Activated CD8-positive, alpha-beta memory T cell treated with anti-CD3 and anti-CD28 coated beads, Interleukin-2, amount 50 U/mL, for 1 hour (primary cell): ENCODE results near the gene RFX6.
"Not testable (repeated sequence)": the region's sequence is repeated elsewhere in the genome, so short reads cannot be mapped to it uniquely, and the experiment has no call there.

ENCODE experiments used
- DNase-seq: peaks from one replicate; pipeline ENCODE4 v3.0.0-alpha.2; 2020; ENCODE audit errors: extremely low read depth

The RFX6 gene, protein sequence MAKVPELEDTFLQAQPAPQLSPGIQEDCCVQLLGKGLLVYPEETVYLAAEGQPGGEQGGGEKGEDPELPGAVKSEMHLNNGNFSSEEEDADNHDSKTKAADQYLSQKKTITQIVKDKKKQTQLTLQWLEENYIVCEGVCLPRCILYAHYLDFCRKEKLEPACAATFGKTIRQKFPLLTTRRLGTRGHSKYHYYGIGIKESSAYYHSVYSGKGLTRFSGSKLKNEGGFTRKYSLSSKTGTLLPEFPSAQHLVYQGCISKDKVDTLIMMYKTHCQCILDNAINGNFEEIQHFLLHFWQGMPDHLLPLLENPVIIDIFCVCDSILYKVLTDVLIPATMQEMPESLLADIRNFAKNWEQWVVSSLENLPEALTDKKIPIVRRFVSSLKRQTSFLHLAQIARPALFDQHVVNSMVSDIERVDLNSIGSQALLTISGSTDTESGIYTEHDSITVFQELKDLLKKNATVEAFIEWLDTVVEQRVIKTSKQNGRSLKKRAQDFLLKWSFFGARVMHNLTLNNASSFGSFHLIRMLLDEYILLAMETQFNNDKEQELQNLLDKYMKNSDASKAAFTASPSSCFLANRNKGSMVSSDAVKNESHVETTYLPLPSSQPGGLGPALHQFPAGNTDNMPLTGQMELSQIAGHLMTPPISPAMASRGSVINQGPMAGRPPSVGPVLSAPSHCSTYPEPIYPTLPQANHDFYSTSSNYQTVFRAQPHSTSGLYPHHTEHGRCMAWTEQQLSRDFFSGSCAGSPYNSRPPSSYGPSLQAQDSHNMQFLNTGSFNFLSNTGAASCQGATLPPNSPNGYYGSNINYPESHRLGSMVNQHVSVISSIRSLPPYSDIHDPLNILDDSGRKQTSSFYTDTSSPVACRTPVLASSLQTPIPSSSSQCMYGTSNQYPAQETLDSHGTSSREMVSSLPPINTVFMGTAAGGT

DNA sequence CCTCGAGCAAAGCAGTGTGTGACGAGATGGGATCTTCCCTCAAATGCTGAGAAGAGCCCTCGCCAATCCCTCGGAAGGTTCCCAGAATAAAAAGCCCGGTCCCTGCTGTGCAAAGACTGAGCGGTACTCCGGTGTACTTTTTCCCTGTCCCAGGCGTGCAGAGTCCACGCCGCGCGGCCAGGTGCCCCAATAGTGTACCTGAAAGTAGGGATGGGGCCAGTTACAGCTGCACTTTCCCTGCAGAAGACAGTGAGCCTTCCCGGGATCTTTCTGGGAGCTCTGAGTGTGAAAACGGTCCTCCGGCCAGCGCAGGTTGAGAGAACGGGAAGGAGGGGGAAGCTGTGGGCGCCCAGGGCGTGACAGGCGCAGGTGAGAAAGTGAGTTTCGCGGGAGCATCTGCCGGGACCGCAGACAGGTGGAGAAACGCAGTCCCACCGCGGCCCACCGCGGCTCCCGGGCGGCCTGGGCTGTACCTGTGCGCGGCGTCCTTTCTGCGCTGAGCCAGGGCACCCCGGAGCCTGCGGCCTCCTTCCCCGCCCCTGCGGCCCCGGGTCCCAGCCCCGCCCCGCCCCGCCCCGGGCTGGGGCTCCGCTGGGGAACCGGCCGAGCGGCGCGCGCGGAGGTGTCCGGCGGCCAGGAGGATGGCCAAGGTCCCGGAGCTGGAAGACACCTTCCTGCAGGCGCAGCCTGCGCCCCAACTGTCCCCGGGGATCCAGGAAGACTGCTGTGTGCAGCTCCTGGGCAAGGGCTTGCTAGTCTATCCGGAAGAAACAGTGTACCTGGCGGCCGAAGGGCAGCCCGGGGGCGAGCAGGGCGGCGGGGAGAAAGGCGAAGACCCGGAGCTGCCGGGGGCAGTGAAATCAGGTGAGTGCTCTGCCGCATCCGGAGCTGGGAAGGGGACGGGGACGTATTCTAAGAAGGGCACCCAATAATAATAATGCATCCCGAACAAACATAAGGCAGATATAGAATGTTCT is at the start of gene RFX6:
Gene RFX6 (plus strand): TSS at position 608 of the 977 bp plus-strand sequence. CDS start 34 bp downstream, at position 642.
- DNase-seq: no peak

DNA sequence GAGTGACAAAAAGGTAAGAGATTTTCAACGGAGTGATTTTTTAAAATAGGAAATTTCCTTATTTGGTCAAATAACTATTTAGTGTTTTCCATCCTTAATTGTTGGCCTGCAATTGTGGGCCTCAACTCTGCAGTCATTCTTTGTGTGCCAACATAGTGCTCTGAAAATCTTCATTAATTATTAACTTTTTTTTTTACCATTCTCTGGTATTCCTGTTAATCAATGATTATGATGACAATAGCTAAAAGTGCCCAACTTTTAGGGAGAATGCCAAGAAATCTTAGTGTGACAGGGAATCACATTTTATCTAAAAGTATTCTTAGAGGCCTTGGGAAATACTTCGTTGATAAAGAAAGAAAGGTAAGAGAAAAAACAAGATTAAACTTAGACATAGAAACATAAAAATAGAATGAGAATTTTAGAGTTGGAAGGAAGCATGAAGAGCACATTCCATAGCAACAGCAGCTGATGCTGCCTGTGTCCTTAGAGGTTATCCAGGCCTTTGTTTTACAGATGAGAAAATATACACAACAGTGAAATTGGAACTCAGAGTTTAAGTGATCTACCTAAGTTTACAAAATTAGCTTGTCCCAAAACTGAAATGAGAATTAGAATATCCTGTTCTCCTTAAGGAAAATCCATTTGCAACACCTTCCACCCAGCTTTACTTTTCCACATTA is 49.3 kb upstream of the RFX6 start:
- no peak for DNase-seq

DNA sequence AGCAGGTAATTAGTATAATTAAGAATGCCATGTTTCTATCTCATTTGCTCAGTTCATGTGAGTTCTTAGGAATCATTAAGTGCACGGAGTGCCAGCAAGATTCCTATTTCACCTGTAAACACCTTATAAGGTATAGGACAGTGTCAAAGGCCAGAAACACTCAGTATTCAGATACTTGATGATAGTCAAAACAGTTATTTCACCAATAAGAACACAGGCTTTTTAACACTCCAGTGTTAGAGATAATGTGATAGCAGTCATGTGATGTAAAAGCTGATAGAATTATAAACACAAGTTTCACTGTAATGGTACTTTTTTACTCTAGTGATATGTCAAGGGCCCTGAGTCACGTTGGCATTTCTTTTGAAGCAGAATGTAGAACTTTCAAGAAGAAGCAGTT is 48.1 kb upstream of the RFX6 start, which contains the start of gene GPRC6A:
Gene GPRC6A (minus strand): TSS at position 101 of the 400 bp plus-strand sequence. CDS start 70 bp downstream, at position 31.
- DNase-seq: no peak

DNA sequence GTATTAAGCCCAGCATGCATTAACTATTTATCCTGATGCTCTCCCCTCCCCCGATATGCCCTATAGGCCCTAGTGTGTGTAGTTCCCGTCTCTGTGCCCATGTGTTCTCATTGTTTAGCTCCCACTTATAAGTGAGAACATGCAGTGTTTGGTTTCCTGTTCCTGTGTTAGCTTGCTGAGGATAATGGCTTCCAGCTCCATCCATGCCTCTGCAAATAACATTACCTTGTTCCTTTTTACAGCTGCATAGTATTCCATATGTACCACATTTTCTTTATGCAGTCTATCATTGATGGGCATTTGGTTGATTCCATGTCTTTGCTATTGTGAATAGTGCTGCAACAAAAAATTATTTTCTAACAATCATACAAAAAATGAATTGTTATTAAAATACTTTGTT is 42.5 kb upstream of the RFX6 start:
- DNase-seq: not testable (repeated sequence)

DNA sequence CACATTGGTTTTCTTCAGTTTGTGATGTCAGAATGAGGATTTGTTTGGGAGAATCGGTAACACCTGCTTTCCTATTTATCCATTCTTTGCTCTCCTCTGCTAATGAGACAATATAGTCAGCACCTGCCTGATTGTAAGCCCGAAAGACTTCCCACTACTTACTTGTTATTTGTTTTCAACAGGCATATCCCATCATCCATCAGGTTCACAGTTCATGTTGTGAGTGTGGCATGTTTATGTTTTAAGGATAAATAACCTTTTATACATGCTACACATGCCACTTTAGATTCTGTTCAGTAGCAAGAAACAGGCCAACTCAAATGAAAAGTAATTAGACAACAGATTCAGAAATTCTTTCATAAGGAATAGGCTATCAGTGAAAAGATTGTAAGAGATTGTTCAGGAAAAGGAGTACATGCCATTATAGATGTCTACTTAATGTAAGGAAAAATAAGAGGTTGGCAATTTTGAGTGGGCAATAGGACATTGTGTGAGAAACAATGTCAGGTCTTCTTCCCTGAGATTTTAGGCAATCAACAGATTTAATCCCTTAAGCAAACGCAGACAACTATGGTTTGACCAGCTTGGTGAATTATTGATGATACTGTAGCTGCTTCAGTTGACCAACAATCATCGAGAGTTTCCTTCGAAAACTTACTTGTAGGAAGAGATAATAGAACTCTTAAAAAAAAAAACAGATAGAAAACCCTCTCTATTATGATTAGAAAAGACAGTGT is 40.3 kb upstream of the RFX6 start:
- no peak for DNase-seq

DNA sequence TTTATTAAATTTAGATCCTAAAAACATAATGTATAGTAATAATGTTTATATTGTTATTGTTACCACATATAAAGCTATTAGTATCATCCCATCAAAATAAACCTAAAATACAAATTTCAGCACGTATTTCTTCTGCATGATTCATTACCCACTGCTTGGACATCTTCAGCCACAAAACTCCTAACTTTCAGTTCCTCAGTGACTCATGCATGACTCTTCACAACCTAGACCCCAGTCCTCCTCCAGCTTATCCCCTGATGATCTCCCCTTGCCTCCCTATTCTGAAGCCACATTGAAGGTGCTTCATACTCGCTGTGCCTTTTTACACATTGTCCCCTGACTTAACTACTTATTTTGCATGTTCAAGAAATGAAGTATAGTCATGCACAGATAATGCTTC is 37.0 kb upstream of the RFX6 start:
- DNase-seq: no peak

DNA sequence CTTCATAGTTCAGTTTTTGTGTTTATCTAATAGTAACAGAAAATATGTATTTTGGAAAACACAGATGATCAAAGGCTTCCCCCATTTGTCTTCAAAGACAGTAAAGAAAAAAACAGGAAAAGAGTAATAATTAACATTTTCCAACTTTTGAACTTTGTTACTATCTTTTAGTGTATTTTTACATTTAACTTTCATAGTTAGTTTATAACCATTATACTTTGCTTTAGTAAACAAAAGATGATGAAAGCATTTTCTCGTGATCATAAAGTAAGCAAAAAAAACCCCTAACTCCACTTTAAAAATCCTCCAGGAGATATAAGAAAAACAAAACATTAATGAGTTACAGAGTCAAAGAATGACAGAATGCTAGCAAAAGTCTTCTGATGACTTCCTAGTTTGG is 34.6 kb upstream of the RFX6 start:
- DNase-seq: no peak

DNA sequence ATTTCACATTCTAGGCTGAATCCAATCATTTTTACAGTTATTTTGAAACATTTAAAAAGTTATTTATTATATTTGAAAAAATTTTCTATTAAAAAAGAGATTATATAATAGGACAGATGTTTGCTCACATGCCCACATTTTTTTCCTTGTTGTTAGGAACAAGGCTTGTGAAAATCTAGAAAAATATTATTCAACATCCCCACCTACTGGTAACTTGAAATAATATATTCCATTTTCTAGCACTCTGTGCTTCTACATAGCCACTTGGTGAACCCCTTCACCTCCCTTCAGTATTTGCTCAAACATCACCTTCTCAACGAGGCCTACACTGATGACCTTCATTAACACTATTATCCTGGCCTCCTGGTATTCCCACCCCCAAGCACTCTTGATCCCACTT is 29.8 kb upstream of the RFX6 start:
- no peak for DNase-seq

DNA sequence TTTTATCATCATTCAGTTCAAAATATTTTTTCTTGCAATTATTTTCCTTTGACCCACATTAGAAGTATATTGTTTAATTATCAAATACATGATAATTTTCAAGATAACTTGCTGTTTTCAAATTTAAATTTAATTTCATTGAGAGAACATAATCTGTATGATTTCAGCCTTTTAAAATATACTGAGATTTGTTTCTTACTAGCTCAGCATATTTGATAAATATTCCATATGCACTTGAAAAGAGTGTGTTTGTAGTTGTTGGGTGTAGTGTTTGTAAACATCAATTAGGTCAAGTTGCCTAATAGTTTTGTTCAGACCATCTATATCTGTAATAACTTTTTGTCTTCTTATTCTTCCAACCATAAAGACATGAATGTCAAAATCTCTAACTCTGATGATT is 19.0 kb upstream of the RFX6 start:
- DNase-seq: no peak

DNA sequence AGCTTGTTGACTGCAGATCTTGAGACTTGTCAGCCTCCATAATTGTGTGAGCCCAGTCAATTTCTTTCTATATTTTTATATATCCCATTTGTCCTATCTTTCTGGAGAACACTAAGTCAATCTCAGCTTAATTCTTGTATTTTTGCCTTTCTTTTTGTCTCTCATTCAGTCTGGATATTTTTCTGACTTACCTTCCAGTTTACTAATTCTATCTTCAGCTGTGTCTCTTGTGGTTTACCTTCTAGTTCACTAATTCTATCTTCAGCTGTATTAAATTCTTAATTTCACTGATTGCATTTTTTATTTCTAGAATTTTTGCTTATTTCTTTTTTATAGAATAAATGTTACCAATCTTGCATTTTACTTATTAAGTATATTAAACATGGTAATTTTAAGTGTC is 17.8 kb upstream of the RFX6 start:
- no peak for DNase-seq

DNA sequence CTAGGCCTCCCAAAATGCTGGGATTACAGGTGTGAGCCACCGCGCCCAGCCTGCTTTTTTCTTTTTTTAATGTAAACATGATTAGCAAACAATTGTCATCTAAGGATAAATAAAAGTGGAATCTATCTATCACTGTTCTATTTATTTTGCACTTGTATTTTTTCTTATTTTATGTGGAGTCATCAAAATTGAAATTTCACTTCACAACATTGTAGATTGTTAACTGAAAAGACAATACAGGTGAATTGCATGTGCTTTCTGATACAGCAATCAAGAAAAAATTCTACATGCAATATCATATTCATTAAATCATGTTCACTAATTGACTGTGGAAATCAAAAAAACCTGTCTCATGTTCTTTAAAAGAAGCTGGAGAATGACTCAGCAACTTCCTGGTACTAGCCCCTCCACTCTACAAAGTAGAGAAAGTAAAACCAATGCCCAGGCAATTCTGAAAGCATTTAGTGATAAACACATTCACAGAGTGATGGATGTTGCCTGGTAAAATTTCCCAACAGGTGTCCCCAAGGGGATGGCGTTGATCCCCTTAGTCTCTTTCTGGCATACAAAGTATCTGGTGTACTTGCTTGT is 10.7 kb upstream of the RFX6 start:
- DNase-seq: no peak

DNA sequence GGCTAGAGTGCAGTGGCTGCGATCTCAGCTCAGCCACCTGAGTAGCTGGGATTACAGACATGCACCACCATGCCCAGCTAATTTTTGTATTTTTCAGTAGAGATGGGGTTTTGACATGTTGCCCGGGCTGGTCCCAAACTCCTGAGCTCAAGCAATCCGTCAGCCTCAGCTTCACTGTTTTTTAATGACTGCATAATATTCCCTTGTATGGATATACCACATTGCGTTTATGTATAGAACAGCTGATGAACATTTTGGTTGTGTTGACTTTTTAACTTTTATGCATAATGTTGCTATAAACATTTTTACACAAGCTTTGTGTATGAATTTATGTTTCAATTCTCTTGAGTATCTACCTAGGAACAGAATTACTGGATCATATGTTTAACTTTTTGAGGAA is 4.3 kb upstream of the RFX6 start:
- no peak for DNase-seq

DNA sequence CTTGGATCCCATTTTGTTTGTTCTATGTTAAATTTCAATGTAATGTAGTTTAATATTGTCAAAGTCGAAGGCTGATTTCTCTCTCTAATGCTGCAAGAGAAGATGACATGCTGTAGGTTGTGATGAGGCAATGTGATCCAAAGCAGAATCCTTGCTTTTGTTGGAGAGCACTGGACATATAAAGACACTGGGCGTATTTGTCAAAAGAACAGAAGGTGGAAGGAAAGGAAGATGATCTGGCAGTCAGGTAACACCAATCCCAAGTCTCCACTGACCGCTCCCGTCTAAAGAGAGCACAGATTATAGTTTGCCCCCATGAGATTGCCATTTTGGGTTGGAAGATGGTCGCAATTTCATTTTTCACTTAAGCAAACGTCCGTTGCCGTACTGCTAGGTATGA is 935 bp upstream of the RFX6 start:
- no peak for DNase-seq

DNA sequence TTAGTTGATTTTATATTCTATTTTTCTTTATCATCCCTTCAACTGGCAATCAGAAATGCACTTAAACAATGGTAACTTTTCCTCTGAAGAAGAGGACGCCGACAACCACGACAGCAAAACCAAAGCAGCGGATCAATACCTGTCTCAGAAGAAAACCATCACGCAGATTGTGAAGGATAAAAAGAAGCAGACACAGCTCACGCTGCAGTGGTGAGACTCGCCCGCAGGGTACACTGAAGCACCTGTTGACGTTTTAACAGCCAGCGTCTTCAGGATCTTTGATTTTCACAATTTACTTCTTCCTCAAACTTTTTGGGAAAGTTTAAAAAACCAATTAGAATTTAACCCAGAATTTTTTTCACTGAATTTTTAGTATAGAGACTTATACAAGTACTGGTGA is 701 bp downstream of the RFX6 start:
- DNase-seq: no peak

DNA sequence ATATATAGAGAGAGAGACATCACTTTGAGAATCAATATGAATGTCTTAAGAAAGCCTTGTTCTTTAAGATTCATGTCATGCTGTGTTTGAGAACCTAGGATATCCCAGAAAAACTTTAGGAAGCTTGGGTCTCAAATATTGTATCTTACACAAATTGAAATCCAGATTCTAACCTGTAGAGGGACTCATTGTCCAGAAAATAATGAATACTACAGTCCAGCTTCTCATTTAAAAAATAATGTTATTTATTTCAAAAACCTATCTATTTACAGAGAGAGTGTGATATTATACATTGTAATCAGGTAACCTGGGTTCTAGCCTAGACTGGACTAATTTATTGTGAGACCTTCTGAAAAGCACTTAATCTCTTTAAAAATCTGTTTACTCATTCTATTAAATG is 4.2 kb downstream of the RFX6 start:
- DNase-seq: no peak

DNA sequence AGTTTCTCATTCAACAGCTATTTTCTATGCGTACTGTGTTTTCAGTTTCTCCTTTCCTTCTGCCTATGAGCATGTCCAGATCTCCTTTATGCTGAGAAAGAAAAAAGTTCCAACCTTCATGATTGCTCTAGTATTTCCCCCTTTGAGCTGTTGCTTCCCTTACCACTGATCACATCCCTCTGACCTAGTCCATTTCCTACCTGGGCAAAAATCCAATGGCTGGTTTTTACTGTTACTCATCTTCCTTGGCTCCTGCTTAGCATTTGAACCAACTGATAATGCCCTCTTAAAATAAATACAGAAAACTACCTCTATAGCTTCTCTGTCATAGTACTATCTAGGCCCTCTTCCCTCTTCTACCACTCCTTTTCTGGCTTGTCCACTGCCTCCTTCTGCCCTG is 6.0 kb downstream of the RFX6 start:
- no peak for DNase-seq

DNA sequence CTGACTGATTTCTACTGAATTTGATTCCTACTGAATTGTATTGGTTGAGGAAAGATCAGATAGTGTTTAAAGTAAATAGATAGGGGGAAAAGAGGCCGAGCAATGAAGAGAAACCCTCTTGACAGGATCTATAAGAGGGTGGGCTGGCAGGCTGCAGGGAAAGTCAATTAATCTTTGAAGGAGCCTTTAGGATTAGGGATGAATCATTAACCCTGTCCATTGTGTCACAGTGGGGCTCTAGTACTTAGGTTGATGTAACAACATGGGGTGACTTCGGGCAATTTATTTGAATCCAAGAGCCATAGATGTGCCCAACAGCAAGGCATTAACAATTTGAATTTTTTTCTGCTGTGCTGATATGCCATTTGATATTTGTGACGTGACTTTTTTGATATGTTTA is 7.5 kb downstream of the RFX6 start:
- DNase-seq: no peak

DNA sequence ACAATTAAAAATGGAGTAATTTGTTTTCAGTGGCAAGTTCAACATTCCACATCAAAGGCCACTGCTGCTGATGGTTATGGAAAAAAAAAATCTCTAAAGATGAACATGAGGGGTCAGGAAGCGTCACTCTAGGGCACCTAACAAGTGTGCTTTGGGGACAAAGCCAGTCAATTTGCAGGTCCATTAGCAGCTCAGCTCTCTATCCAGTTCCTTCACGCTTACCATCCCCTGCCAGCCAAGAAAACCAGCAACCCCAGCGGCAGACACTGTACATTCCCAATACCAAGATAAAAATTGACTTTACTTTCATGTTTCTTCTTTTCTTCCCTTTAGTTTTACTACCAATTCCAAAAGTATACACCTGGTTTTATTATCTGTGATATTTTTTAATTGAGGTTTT is 10.1 kb downstream of the RFX6 start:
- DNase-seq: no peak

DNA sequence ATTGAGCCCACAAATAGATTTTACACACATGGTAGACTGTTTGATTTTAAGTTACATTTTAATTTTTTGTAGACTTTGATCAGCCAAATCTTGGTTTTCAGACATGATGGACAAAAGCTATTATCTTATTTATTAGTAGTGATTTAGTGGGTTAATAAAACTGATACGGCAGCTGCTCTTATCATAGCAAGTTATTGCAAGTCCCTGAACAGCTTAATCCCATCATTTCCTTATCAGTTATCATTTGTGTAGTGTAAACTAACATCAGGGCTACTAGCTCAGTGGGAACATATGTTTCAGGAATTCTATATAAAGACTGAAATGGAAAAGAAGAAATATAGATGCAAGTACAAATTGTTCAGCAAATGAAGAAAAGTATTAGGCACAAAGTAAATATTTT is 10.9 kb downstream of the RFX6 start:
- no peak for DNase-seq
